ENCODE measurements around the gene CFDP1. TPM values are rescaled to one million over a fixed set of nuclear protein-coding genes. Genes with fewer than 3 reads are reported as not detected.

CFDP1 gene
- total RNA-seq, 1 experiment from 2014 or later = 52.6 TPM

DNA sequence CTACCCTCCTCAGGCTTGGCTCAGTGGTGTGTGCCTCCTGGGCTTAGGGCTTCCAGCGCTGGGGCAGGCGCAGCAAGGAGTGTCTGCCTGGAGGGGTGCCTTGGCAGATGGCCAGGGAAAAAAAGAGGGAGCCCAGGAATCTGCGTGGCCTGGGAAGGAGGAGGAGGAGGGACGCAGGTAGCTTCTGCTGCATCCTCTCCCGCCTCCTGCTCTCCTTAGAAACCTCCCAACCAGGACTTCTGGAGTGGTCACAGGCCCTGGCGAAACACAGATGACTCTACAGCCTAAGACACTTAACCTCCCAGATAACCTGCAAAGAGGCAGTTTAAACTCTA lies 174.5 kb downstream of the CFDP1 start:
- H3K4me3 ChIP-seq = no peak overlapping the region
- peaks cover 19% of the 10 kb centered on the region for H3K4me1 ChIP-seq (replicated peaks; ENCODE audit: insufficient read depth)
- H4K20me1 ChIP-seq (ENCODE audit: insufficient read depth) = peaks cover 83% of the 10 kb centered on the region
- H3F3A ChIP-seq (ENCODE audit: insufficient read depth, low read depth) = peaks cover 12% of the 10 kb centered on the region; the same call in 1 of the 2 replicates
- intact Hi-C loops (cut with micrococcal nuclease; ENCODE audit: unreplicated experiment) = no loop called here
- peaks cover 89% of the 10 kb centered on the region for H3K79me2 ChIP-seq (ENCODE audit: low read depth)
- BruUV-seq (replicated peaks) = no TSS peak
- no peaks in the 10 kb centered on the region for H3K9me3 ChIP-seq (ENCODE audit: insufficient read depth, low read depth)
- H3K36me3 ChIP-seq (ENCODE audit: low read depth) = 0 out of 2 replicates have a peak, but pooled peaks cover 3% of the 10 kb centered on the region
- CTCF ChIA-PET = no interaction called here
- no peak overlapping the region for H3K27ac ChIP-seq
- no peaks in the 10 kb centered on the region for H3K9me2 ChIP-seq (ENCODE audit: insufficient read depth)
- H3K27me3 ChIP-seq (ENCODE audit: insufficient read depth, low read depth) = no peaks in the 10 kb centered on the region
- H2AFZ ChIP-seq = no peak overlapping the region
- POLR2A ChIA-PET (ENCODE audit: unreplicated experiment) = no interaction called here
- TF ChIP-seq EZH2 (IDR thresholded peaks at IDR 0.05; ENCODE audit: low read depth) = no peak
- TF ChIP-seq, protein P1, sequence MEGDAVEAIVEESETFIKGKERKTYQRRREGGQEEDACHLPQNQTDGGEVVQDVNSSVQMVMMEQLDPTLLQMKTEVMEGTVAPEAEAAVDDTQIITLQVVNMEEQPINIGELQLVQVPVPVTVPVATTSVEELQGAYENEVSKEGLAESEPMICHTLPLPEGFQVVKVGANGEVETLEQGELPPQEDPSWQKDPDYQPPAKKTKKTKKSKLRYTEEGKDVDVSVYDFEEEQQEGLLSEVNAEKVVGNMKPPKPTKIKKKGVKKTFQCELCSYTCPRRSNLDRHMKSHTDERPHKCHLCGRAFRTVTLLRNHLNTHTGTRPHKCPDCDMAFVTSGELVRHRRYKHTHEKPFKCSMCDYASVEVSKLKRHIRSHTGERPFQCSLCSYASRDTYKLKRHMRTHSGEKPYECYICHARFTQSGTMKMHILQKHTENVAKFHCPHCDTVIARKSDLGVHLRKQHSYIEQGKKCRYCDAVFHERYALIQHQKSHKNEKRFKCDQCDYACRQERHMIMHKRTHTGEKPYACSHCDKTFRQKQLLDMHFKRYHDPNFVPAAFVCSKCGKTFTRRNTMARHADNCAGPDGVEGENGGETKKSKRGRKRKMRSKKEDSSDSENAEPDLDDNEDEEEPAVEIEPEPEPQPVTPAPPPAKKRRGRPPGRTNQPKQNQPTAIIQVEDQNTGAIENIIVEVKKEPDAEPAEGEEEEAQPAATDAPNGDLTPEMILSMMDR (conservative IDR thresholded peaks at IDR 0.05) = no peak
- DNase-seq = no peak
- H3K4me2 ChIP-seq = no peak overlapping the region

DNA sequence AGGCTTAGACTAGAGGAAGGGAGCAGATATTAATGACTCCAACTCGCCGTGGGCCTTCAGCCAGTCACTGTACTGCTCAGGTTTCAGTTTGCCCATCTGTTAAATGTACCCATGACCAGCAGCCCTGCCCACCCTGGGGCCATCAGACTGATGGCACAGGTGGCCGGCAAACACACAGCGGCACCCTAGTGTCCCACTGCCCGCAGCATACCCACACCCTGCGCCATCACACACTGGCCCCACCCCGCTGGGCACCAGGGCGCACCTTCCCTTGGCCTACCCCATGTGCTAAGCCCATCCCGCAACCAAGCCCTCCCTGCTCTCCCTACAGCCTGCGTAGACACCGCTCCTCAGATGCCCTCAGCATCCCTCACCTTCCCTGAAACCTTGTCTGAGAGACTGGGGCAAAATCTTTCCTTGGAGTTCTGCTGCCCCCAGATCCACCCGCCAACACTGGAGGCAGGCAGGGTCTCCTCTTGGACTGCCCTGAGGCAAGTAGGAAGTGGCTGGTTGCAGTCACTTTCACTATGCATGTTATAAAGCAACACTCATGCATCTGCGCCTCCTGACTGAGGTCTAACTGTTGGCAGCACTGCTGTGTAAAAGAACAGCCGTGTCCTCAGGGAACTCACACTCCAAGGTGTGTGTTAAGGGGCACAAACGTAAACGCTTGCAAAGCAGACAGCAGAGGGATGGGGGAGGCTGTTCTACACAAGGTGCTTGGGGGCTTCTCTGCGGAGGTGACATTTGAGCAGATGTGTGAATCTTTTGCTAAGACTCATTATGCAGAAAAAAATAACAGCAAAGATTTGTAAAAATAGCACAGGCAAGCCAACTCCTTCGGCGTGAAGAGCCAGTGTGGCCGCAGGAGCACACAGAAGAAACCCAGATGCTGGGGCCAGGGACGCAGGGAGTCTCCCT lies 175.2 kb downstream of the CFDP1 start:
- peaks cover 13% of the 10 kb centered on the region; the same call in 1 of the 2 replicates for H3K4me1 ChIP-seq (replicated peaks; ENCODE audit: insufficient read depth)
- H4K20me1 ChIP-seq (ENCODE audit: insufficient read depth) = peaks cover 80% of the 10 kb centered on the region

DNA sequence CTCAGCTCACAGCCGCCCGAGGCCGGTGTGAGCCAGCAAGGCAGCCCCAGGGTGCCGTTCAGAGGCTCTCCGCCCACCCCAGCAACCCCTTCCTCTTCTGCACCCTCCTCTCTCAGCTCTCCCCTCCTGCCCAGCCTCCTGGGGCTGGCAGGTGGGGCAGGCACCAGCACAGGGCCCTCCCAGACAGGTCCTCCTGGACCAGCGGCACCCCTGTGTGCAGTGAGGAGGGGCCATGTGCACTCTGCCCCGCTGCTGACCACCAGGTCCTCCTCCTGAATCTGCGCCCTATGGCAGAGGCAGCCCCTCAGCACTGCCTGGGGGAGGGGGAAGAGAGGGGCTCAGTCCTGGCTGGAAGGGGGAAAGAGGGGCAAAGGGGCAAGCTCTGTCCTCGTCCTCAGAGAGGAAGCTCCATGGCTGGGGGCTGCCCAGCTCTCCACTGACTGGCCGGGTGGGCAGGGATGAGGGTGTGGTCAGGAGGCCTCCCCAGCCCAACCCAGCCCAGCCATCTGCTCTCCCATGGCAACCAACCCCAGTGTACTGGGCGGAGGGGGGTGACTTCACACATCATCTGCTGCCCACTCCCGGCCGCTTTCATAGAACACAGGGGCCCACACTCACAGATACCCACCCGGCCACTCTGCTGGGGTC lies 176.5 kb downstream of the CFDP1 start:
- H3K4me1 ChIP-seq (replicated peaks; ENCODE audit: insufficient read depth) = peaks cover 18% of the 10 kb centered on the region
- intact Hi-C loops (cut with micrococcal nuclease; ENCODE audit: unreplicated experiment) = no loop called here
- no peak for DNase-seq
- H3K9me3 ChIP-seq (ENCODE audit: insufficient read depth, low read depth) = no peaks in the 10 kb centered on the region
- H2AFZ ChIP-seq = no peak overlapping the region
- H3K4me2 ChIP-seq = no peak overlapping the region
- H3K4me3 ChIP-seq = no peak overlapping the region
- H3K27ac ChIP-seq = no peak overlapping the region
- ChIA-PET CTCF (no interaction called here), POLR2A (ENCODE audit: unreplicated experiment) (no interaction called here)
- H3K9me2 ChIP-seq (ENCODE audit: insufficient read depth) = no peaks in the 10 kb centered on the region
- peaks cover 78% of the 10 kb centered on the region for H4K20me1 ChIP-seq (ENCODE audit: insufficient read depth)
- H3F3A ChIP-seq (ENCODE audit: insufficient read depth, low read depth) = peaks cover 19% of the 10 kb centered on the region; the same call in 1 of the 2 replicates
- TF ChIP-seq, protein P1 (conservative IDR thresholded peaks at IDR 0.05) = no peak
- TF ChIP-seq EZH2 (IDR thresholded peaks at IDR 0.05; ENCODE audit: low read depth) = no peak
- peaks cover 69% of the 10 kb centered on the region for H3K79me2 ChIP-seq (ENCODE audit: low read depth)
- BruUV-seq (replicated peaks) = no TSS peak
- H3K36me3 ChIP-seq (ENCODE audit: low read depth) = no peaks in the 10 kb centered on the region
- H3K27me3 ChIP-seq (ENCODE audit: insufficient read depth, low read depth) = no peaks in the 10 kb centered on the region

More for the DNA sequence above, 175.2 kb downstream of the CFDP1 start:
- TF ChIP-seq, protein P1 (conservative IDR thresholded peaks at IDR 0.05) = no peak
- no peak for TF ChIP-seq EZH2 (IDR thresholded peaks at IDR 0.05; ENCODE audit: low read depth)
- Histone ChIP-seq H3K36me3 (ENCODE audit: low read depth) (0 out of 2 replicates have a peak, but pooled peaks cover 3% of the 10 kb centered on the region), H3K4me3 (no peak overlapping the region), H3K79me2 (ENCODE audit: low read depth) (peaks cover 82% of the 10 kb centered on the region), H3K27ac (no peak overlapping the region), H3K27me3 (ENCODE audit: insufficient read depth, low read depth) (no peaks in the 10 kb centered on the region), H2AFZ (no peak overlapping the region), H3K4me2 (no peak overlapping the region), H3F3A (ENCODE audit: insufficient read depth, low read depth) (peaks cover 12% of the 10 kb centered on the region; the same call in 1 of the 2 replicates), H3K9me2 (ENCODE audit: insufficient read depth) (no peaks in the 10 kb centered on the region), H3K9me3 (ENCODE audit: insufficient read depth, low read depth) (no peaks in the 10 kb centered on the region)
- ChIA-PET POLR2A (ENCODE audit: unreplicated experiment) (no interaction called here), CTCF (no interaction called here)
- no peak for DNase-seq
- BruUV-seq (replicated peaks) = no TSS peak
- intact Hi-C loops (cut with micrococcal nuclease; ENCODE audit: unreplicated experiment) = no loop called here

Data from PC-9 (cell line).